ENCODE data around the gene CALN1. TPM values are rescaled to one million over a fixed set of nuclear protein-coding genes. Genes with fewer than 3 reads are reported as not detected.

Gene CALN1
- polyA plus RNA-seq, 3 donors, result under 0.01 TPM; not detected in 2

- peaks cover 0 to 1% (median 0%) of the 10 kb centered on the region in 3 donors for H3K27me3 Mint-ChIP-seq (ENCODE audit: low read depth in 3 of 3)
- H3K27ac ChIP-seq (ENCODE audit: low read depth in 1 of 2, low read length in 2 of 2), result no peak overlapping the region
- no peaks in the 10 kb centered on the region for H4K20me1 ChIP-seq (ENCODE audit: insufficient read depth, low read length)
- peaks cover 0 to 17% of the 10 kb centered on the region in 2 donors for H3K9me3 ChIP-seq (replicated peaks in 1 of 2; ENCODE audit: control insufficient read depth in 1 of 2, insufficient read depth in 1 of 2, low read length in 2 of 2)
- H3K4me3 Mint-ChIP-seq, result no peak overlapping the region
- no CpG with 5 or more reads among the region's 2 CpGs for WGBS (ENCODE audit: insufficient coverage)
- DNase-seq, result no peak
- H3K4me2 ChIP-seq (replicated peaks; ENCODE audit: extremely low read depth, low read length, poor library complexity, severe bottlenecking), result no peak overlapping the region
- H3K4me1 Mint-ChIP-seq, result no peaks in the 10 kb centered on the region
- H3K9ac ChIP-seq (ENCODE audit: insufficient read depth, low read length, poor library complexity, severe bottlenecking), result no peak overlapping the region
- intact Hi-C loops (cut with micrococcal nuclease), result no loop called here
- no peaks in the 10 kb centered on the region for H3K36me3 ChIP-seq (replicated peaks in 1 of 2; ENCODE audit: control insufficient read depth in 1 of 2, insufficient read depth in 2 of 2, low read length in 2 of 2)
- H3K36me3 Mint-ChIP-seq, result no peaks in the 10 kb centered on the region
- H3K27ac Mint-ChIP-seq, result no peak overlapping the region
- H2AFZ ChIP-seq (ENCODE audit: insufficient read depth, low read depth, low read length, poor library complexity, severe bottlenecking), result no peak overlapping the region
- no peaks in the 10 kb centered on the region for H3K79me2 ChIP-seq (ENCODE audit: insufficient read depth, low read length)
- H3K9me3 Mint-ChIP-seq, result peaks cover 2 to 17% (median 8%) of the 10 kb centered on the region in 7 donors
- no peaks in the 10 kb centered on the region for H3K27me3 ChIP-seq (ENCODE audit: control insufficient read depth in 2 of 2, insufficient read depth in 2 of 2, low read length in 2 of 2)
- no peaks in the 10 kb centered on the region for H3K4me1 ChIP-seq (ENCODE audit: control insufficient read depth in 1 of 2, insufficient read depth in 2 of 2, low read length in 2 of 2)
- TF ChIP-seq CTCF (IDR thresholded peaks at IDR 0.05), result no peak
- H3K4me3 ChIP-seq (replicated peaks in 1 of 3; ENCODE audit: low read depth in 2 of 3, low read length in 3 of 3), result no peak overlapping the region
Measured at GRCh38 chr7:72223351-72223750, 188.8 kb downstream of the CALN1 start.

GRCh38 chr7:72222136-72222535, 190.0 kb downstream of the CALN1 start:
- peaks cover 0 to 17% of the 10 kb centered on the region in 2 donors for H3K9me3 ChIP-seq (replicated peaks in 1 of 2; ENCODE audit: control insufficient read depth in 1 of 2, insufficient read depth in 1 of 2, low read length in 2 of 2)
- DNase-seq, result no peak
- WGBS (ENCODE audit: insufficient coverage), result 93% methylated on average over 4 of the region's 5 CpGs
- H3K27me3 ChIP-seq (ENCODE audit: control insufficient read depth in 2 of 2, insufficient read depth in 2 of 2, low read length in 2 of 2), result no peaks in the 10 kb centered on the region
- H3K4me2 ChIP-seq (replicated peaks; ENCODE audit: extremely low read depth, low read length, poor library complexity, severe bottlenecking), result no peak overlapping the region
- H3K4me3 ChIP-seq (replicated peaks in 1 of 3; ENCODE audit: low read depth in 2 of 3, low read length in 3 of 3), result no peak overlapping the region
- H3K79me2 ChIP-seq (ENCODE audit: insufficient read depth, low read length), result no peaks in the 10 kb centered on the region
- TF ChIP-seq CTCF (IDR thresholded peaks at IDR 0.05), result no peak
- intact Hi-C loops (cut with micrococcal nuclease), result no loop called here
- no peak overlapping the region for H3K9ac ChIP-seq (ENCODE audit: insufficient read depth, low read length, poor library complexity, severe bottlenecking)
- H3K27ac ChIP-seq (ENCODE audit: low read depth in 1 of 2, low read length in 2 of 2), result no peak overlapping the region
- H3K4me1 ChIP-seq (ENCODE audit: control insufficient read depth in 1 of 2, insufficient read depth in 2 of 2, low read length in 2 of 2), result no peaks in the 10 kb centered on the region
- Mint-ChIP-seq H3K9me3 (peaks cover 2 to 22% (median 8%) of the 10 kb centered on the region in 7 donors), H3K27me3 (ENCODE audit: low read depth in 3 of 3) (peaks cover 0 to 1% (median 0%) of the 10 kb centered on the region in 3 donors), H3K27ac (no peak overlapping the region), H3K4me1 (no peaks in the 10 kb centered on the region), H3K4me3 (no peak overlapping the region), H3K36me3 (no peaks in the 10 kb centered on the region)
- no peaks in the 10 kb centered on the region for H4K20me1 ChIP-seq (ENCODE audit: insufficient read depth, low read length)
- no peaks in the 10 kb centered on the region for H3K36me3 ChIP-seq (replicated peaks in 1 of 2; ENCODE audit: control insufficient read depth in 1 of 2, insufficient read depth in 2 of 2, low read length in 2 of 2)
- H2AFZ ChIP-seq (ENCODE audit: insufficient read depth, low read depth, low read length, poor library complexity, severe bottlenecking), result no peak overlapping the region

All from CD14-positive monocyte (primary cell).